ENCODE measurements around the gene MT1G. TPM values are rescaled to one million over a fixed set of nuclear protein-coding genes. Genes with fewer than 3 reads are reported as not detected.
"Not testable (repeated sequence)": the region's sequence is repeated elsewhere in the genome, so short reads cannot be mapped to it uniquely, and the experiment has no call there.

The MT1G gene
- total and polyA plus RNA-seq, 4 experiments from 2014 or later: 1.3 TPM; not detected in 3

DNA sequence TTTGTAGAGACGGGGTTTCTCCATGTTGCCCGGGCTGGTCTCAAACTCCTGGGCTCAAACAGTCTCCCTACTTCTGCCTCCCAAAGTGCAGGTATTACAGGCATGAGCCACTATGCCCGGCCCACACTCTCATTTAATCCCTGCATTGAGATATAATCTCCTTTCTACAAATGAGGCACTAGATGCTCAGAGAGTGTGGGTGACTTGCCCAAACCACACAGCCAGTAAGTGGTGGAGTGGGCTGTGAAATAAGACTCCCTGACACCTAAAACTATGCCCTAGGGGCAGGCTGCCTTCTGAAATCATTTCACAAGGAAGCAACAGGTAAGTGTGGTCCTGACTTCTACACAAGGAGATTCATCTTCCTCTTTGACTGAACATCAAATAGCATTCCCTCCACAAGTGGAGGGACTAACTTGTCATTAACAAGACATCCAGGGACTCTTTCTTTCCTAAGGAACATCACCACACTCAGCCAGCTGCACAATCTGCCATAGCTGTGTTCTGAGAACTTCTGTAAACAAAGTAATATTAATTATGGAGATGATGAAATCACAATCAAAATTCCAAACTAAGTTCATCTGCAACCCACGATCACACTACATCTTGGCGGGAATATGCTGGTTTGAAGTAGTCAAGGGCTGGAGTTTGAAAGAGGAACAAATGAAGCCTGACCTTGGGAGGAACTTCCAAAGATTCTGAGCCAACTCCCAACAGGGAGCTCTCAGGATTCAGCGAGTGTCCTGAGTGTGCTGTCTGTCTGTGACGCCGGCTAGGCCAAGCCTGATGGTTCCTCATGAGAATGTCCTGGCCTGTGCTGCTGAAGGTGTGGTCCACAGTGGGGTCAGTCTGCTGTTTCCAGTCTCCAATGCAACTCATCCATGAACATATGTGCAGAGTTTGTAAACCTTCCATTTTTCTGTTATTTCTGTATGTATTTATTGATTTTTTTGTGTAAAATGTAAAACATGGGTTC lies 2.3 kb downstream of the MT1G start:
- POLR2A ChIA-PET (ENCODE audit: partially characterized antibody); H3K27ac ChIP-seq (ENCODE audit: low read depth, low read length); H3K36me3 ChIP-seq (ENCODE audit: insufficient read depth, low read length); CTCF ChIA-PET (ENCODE audit: partially characterized antibody); H3K9me3 Mint-ChIP-seq; intact Hi-C loops (cut with micrococcal nuclease); H3K4me3 ChIP-seq (ENCODE audit: low read length in 2 of 2); H3K9me3 ChIP-seq (ENCODE audit: control insufficient read depth in 1 of 2, low read length in 2 of 2); H3K27ac Mint-ChIP-seq; H3K36me3 Mint-ChIP-seq; H3K4me3 Mint-ChIP-seq; DNase-seq: not testable (repeated sequence)
- Mint-ChIP-seq H3K27me3 (peaks cover 25 to 29% of the 10 kb centered on the region in 2 donors), H3K4me1 (peaks cover 15 to 41% (median 29%) of the 10 kb centered on the region in 4 donors)
- Histone ChIP-seq H3K27me3 (ENCODE audit: insufficient read depth, low read length) (peaks cover 32% of the 10 kb centered on the region), H3K4me1 (ENCODE audit: insufficient read depth, low read length) (peaks cover 27% of the 10 kb centered on the region)

- CTCF ChIA-PET (ENCODE audit: partially characterized antibody): no interaction called here
- Histone ChIP-seq H3K27me3 (ENCODE audit: insufficient read depth, low read length) (peaks cover 25% of the 10 kb centered on the region), H3K4me1 (ENCODE audit: insufficient read depth, low read length) (peaks cover 23% of the 10 kb centered on the region), H3K4me3 (ENCODE audit: low read length in 2 of 2) (no peak overlapping the region), H3K27ac (ENCODE audit: low read depth, low read length) (no peak overlapping the region), H3K9me3 (ENCODE audit: control insufficient read depth in 1 of 2, low read length in 2 of 2) (no peaks in the 10 kb centered on the region), H3K36me3 (ENCODE audit: insufficient read depth, low read length) (no peaks in the 10 kb centered on the region)
- peaks cover 15 to 40% (median 29%) of the 10 kb centered on the region in 4 donors for H3K4me1 Mint-ChIP-seq
- POLR2A ChIA-PET (ENCODE audit: partially characterized antibody): no interaction called here
- no peak overlapping the region for H3K27ac Mint-ChIP-seq
- no peaks in the 10 kb centered on the region for H3K9me3 Mint-ChIP-seq
- H3K4me3 Mint-ChIP-seq: no peak overlapping the region
- DNase-seq: no peak
- H3K27me3 Mint-ChIP-seq: peaks cover 18 to 25% of the 10 kb centered on the region in 2 donors
- H3K36me3 Mint-ChIP-seq: peaks cover 1 to 6% of the 10 kb centered on the region in 2 donors
- intact Hi-C loops (cut with micrococcal nuclease): no loop called here
These were observed 3.4 kb downstream of the MT1G start for GRCh38 chr16:56664506-56664905.

- no peak overlapping the region for H3K27ac ChIP-seq (ENCODE audit: low read depth, low read length)
- intact Hi-C loops (cut with micrococcal nuclease): loop anchor here (2.0 kb wide), 1 partner anchor 20 kb away; the partner anchor contains the start of gene MT1X
- CTCF ChIA-PET (ENCODE audit: partially characterized antibody): interaction anchor here (1.1 to 2.4 kb wide), 2 partner anchors 13 to 39 kb away, joined by 3 to 5 read pairs; no protein-coding TSS in a partner anchor
These were observed 5.2 kb downstream of the MT1G start for GRCh38 chr16:56662357-56663354.

GRCh38 chr16:56658327-56658875 lies 9.5 kb downstream of the MT1G start:
- H3K36me3 Mint-ChIP-seq: peaks cover 0 to 3% of the 10 kb centered on the region in 2 donors
- peak overlapping the region; percentile 90 to 99 (median 96) for H3K4me3 Mint-ChIP-seq
- DNase-seq: no peak
- H3K27me3 Mint-ChIP-seq: peaks cover under 1 to 2% of the 10 kb centered on the region in 2 donors
- no peaks in the 10 kb centered on the region for H3K27me3 ChIP-seq (ENCODE audit: insufficient read depth, low read length)
- no peaks in the 10 kb centered on the region for H3K9me3 Mint-ChIP-seq
- ChIA-PET CTCF (ENCODE audit: partially characterized antibody) (interaction anchor here (1.4 kb wide), 1 partner anchor 44 kb away, joined by 3 read pairs; no protein-coding TSS in a partner anchor), POLR2A (ENCODE audit: partially characterized antibody) (interaction anchor here (0.8 to 1.2 kb wide), 3 partner anchors 15 to 24 kb away, joined by 3 to 8 read pairs (median 4); partner anchors contain the start of gene MT1X)
- peaks cover 22% of the 10 kb centered on the region for H3K4me1 ChIP-seq (ENCODE audit: insufficient read depth, low read length)
- no peaks in the 10 kb centered on the region for H3K9me3 ChIP-seq (ENCODE audit: control insufficient read depth in 1 of 2, low read length in 2 of 2)
- H3K36me3 ChIP-seq (ENCODE audit: insufficient read depth, low read length): no peaks in the 10 kb centered on the region
- H3K27ac Mint-ChIP-seq: peak overlapping the region in 6 of 7 donors; percentile 74 to 97 (median 94)
- H3K4me1 Mint-ChIP-seq: peaks cover 19 to 40% (median 27%) of the 10 kb centered on the region in 4 donors
- intact Hi-C loops (cut with micrococcal nuclease): no loop called here
- H3K27ac ChIP-seq (ENCODE audit: low read depth, low read length): peak overlapping the region; percentile 39
- H3K4me3 ChIP-seq (ENCODE audit: low read length in 2 of 2): peak overlapping the region; percentile 62 to 65

More at GRCh38 chr16:56662357-56663354, 5.2 kb downstream of the MT1G start:
- Mint-ChIP-seq H3K4me3 (peak overlapping the region; percentile 84 to 90 (median 87)), H3K36me3 (peaks cover 2 to 5% of the 10 kb centered on the region in 2 donors), H3K27ac (peak overlapping the region; percentile 49 to 95 (median 84)), H3K4me1 (peaks cover 20 to 35% (median 28%) of the 10 kb centered on the region in 4 donors), H3K27me3 (peaks cover 5 to 10% of the 10 kb centered on the region in 2 donors), H3K9me3 (no peaks in the 10 kb centered on the region)
- H3K4me3 ChIP-seq (ENCODE audit: low read length in 2 of 2): peak overlapping the region; percentile 23 to 43
- POLR2A ChIA-PET (ENCODE audit: partially characterized antibody): interaction anchor here (0.9 to 2.1 kb wide), 5 partner anchors 14 to 54 kb away, joined by 3 to 10 read pairs (median 3); partner anchors contain the start of genes MT1X and MT2A
- H3K4me1 ChIP-seq (ENCODE audit: insufficient read depth, low read length): peaks cover 26% of the 10 kb centered on the region
- H3K9me3 ChIP-seq (ENCODE audit: control insufficient read depth in 1 of 2, low read length in 2 of 2): no peaks in the 10 kb centered on the region
- DNase-seq: peak in 2 of 5 donors; percentile 18 to 23
- peaks cover 7% of the 10 kb centered on the region for H3K27me3 ChIP-seq (ENCODE audit: insufficient read depth, low read length)
- no peaks in the 10 kb centered on the region for H3K36me3 ChIP-seq (ENCODE audit: insufficient read depth, low read length)

GRCh38 chr16:56657555-56658326 lies 10.1 kb downstream of the MT1G start, which contains the start of gene MT1F:
TSS of gene MT1F (plus strand) at chr16:56657959. CDS start at chr16:56658059, 100 bp downstream.
- peak; percentile 40 to 78 (median 53) for DNase-seq
- Histone ChIP-seq H3K36me3 (ENCODE audit: insufficient read depth, low read length) (no peaks in the 10 kb centered on the region), H3K4me3 (ENCODE audit: low read length in 2 of 2) (peak within 1 kb of the TSS; percentile 62 to 65), H3K27me3 (ENCODE audit: insufficient read depth, low read length) (no peaks in the 10 kb centered on the region), H3K27ac (ENCODE audit: low read depth, low read length) (peak within 1 kb of the TSS; percentile 39), H3K9me3 (ENCODE audit: control insufficient read depth in 1 of 2, low read length in 2 of 2) (no peaks in the 10 kb centered on the region), H3K4me1 (ENCODE audit: insufficient read depth, low read length) (peaks cover 17% of the 10 kb centered on the region)
- peaks cover 0 to 3% of the 10 kb centered on the region in 2 donors for H3K36me3 Mint-ChIP-seq
- H3K27ac Mint-ChIP-seq: peak within 1 kb of the TSS; percentile 79 to 97 (median 93)
- H3K4me1 Mint-ChIP-seq: peaks cover 16 to 35% (median 24%) of the 10 kb centered on the region in 4 donors
- peaks cover 2 to 4% of the 10 kb centered on the region in 2 donors for H3K27me3 Mint-ChIP-seq
- peak within 1 kb of the TSS; percentile 90 to 99 (median 96) for H3K4me3 Mint-ChIP-seq
- H3K9me3 Mint-ChIP-seq: no peaks in the 10 kb centered on the region
- ChIA-PET CTCF (ENCODE audit: partially characterized antibody) (interaction anchor here (1.4 kb wide), 1 partner anchor 44 kb away, joined by 3 read pairs; no protein-coding TSS in a partner anchor), POLR2A (ENCODE audit: partially characterized antibody) (interaction anchor here (0.7 to 1.4 kb wide), 5 partner anchors 15 to 50 kb away, joined by 3 to 8 read pairs (median 4); partner anchors contain the start of genes MT1X and MT2A)
- intact Hi-C loops (cut with micrococcal nuclease): loop anchor here (1.0 to 2.0 kb wide), 2 partner anchors 15 to 49 kb away; partner anchors contain the start of gene MT2A

DNA sequence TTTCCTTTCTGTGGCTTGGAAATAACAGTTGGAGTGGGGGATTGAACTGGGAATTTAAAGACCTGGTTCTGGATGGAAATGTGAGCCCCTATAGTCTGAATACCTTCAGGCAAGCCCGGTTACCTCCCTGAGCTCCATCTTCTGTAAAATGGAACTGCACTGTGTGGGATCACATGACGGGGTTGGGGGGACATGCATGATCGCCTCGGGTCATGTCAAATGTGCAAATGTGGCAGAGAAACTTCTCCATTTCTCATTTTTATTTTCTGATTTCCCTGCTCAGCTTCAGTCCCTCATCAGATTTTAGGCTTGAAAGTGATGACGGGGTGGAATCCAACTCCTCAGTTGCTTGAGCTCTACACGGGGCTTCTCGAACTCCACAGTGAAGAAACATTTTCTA lies 14.6 kb downstream of the MT1G start:
- Histone ChIP-seq H3K36me3 (ENCODE audit: insufficient read depth, low read length) (no peaks in the 10 kb centered on the region), H3K4me1 (ENCODE audit: insufficient read depth, low read length) (peaks cover 3% of the 10 kb centered on the region), H3K4me3 (ENCODE audit: low read length in 2 of 2) (no peak overlapping the region), H3K9me3 (ENCODE audit: control insufficient read depth in 1 of 2, low read length in 2 of 2) (no peaks in the 10 kb centered on the region), H3K27me3 (ENCODE audit: insufficient read depth, low read length) (no peaks in the 10 kb centered on the region), H3K27ac (ENCODE audit: low read depth, low read length) (no peak overlapping the region)
- Mint-ChIP-seq H3K27ac (no peak overlapping the region), H3K36me3 (peaks cover 0 to 3% of the 10 kb centered on the region in 2 donors), H3K4me1 (peaks cover 5 to 13% (median 7%) of the 10 kb centered on the region in 4 donors), H3K9me3 (no peaks in the 10 kb centered on the region), H3K27me3 (peaks cover 9 to 12% of the 10 kb centered on the region in 2 donors), H3K4me3 (no peak overlapping the region)
- CTCF ChIA-PET (ENCODE audit: partially characterized antibody): interaction anchor here (1.9 kb wide), 1 partner anchor 10 kb away, joined by 4 read pairs; no protein-coding TSS in a partner anchor
- intact Hi-C loops (cut with micrococcal nuclease): no loop called here
- POLR2A ChIA-PET (ENCODE audit: partially characterized antibody): no interaction called here
- no peak for DNase-seq

All from CD4-positive, alpha-beta memory T cell (primary cell).